BJ (cell line): Measurements from ENCODE around the gene COL18A1. TPM values are rescaled to one million over a fixed set of nuclear protein-coding genes. Genes with fewer than 3 reads are reported as not detected.

ENCODE experiments used
- CTCF ChIA-PET: fragments of 350-600 bp; formaldehyde crosslinking; extraction: SDS; loops from one replicate; lab custom pipeline; 2021; ENCODE audit warnings: antibody characterized with exemption, inconsistent platforms; lab: Yijun Ruan, JAX
- POLR2A ChIA-PET: fragments of 300-600 bp; sonication (Branson Sonifier 250); formaldehyde crosslinking; extraction: SDS; loops from one replicate; lab custom pipeline; 2021; ENCODE audit warnings: antibody characterized with exemption; lab: Charles Lee
- DNase-seq: peaks from one replicate; pipeline ENCODE4 v3.0.0-alpha.2; 2011; ENCODE audit warnings: low read depth
- H3K27me3 ChIP-seq: 2 replicates; pipeline ENCODE4 v1.6.0; 2011; ENCODE audit warnings: low read length; ENCODE audit not compliant: control insufficient read depth, insufficient read depth
- H3K36me3 ChIP-seq: 2 replicates; pipeline ENCODE4 v1.5.1; 2011; ENCODE audit warnings: low read length; ENCODE audit not compliant: control insufficient read depth, insufficient read depth
- H3K4me3 ChIP-seq: 2 replicates; pipeline ENCODE4 v1.5.1; 2011; ENCODE audit warnings: low read depth, mild to moderate bottlenecking, control low read depth, low read length
- CTCF ChIP-seq: IDR thresholded peaks from 2 replicates; pipeline ENCODE4 v1.5.1; 2011; ENCODE audit warnings: low read depth, mild to moderate bottlenecking, control low read depth, inconsistent platforms, low read length, moderate library complexity; ENCODE audit not compliant: insufficient read depth
- polyA plus RNA-seq: library from polyadenylated mRNA; depleted of rRNA; stranded (reverse); fragments of >200 nt; gene quantifications from 2 replicates; pipeline ENCODE4 v1.2.3, GENCODE V29; 2011

The COL18A1 gene
- polyA plus RNA-seq, 1 experiment, result 99.7 TPM

DNA sequence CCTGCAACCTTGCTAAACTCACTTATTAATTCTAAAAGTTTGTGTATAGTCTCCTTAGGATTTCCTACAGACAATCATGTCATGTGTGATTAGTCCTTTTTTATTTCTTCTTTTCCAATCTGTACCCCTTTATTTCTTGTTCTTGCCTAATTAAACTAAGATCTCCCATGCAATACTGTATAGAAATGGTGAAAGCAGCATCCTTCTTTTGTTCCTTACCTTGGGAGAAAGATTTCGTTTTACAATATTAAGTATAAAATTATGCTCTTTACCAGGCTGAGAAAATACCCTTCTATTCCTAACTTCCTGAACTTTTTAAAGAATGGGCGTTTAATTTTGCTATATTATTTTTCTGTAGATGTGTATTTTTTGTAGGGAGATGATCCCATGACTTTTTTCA is 7.6 kb upstream of the COL18A1 start:
- Histone ChIP-seq H3K36me3 (no peaks in the 10 kb centered on the region), H3K4me3 (no peak overlapping the region), H3K27me3 (no peaks in the 10 kb centered on the region; the same call in 1 of the 2 replicates)
- DNase-seq, result no peak
- ChIA-PET POLR2A (no interaction called here), CTCF (interaction anchor here (0.6 to 1.3 kb wide), 4 partner anchors 10 to 202 kb away, joined by 3 to 5 read pairs (median 4); no protein-coding TSS in a partner anchor)
- TF ChIP-seq CTCF, result no peak

- Histone ChIP-seq H3K36me3 (no peaks in the 10 kb centered on the region), H3K27me3 (no peaks in the 10 kb centered on the region; the same call in 1 of the 2 replicates), H3K4me3 (no peak overlapping the region)
- no peak for DNase-seq
- CTCF ChIA-PET, result interaction anchor here (0.5 to 3.1 kb wide), 5 partner anchors 14 to 815 kb away, joined by 3 to 8 read pairs (median 4); no protein-coding TSS in a partner anchor
- POLR2A ChIA-PET, result no interaction called here
- no peak for TF ChIP-seq CTCF
Measured at GRCh38 chr21:45401054-45401518, 3.9 kb upstream of the COL18A1 start.

GRCh38 chr21:45401916-45402900 is 2.8 kb upstream of the COL18A1 start:
- no peaks in the 10 kb centered on the region for H3K36me3 ChIP-seq
- ChIA-PET CTCF (interaction anchor here (0.5 to 3.1 kb wide), 4 partner anchors 15 to 114 kb away, joined by 3 to 8 read pairs (median 6); no protein-coding TSS in a partner anchor), POLR2A (interaction anchor here (0.7 kb wide), 1 partner anchor 25 kb away, joined by 3 read pairs; no protein-coding TSS in a partner anchor)
- DNase-seq, result no peak
- H3K4me3 ChIP-seq, result no peak overlapping the region
- TF ChIP-seq CTCF, result no peak
- H3K27me3 ChIP-seq, result no peaks in the 10 kb centered on the region; the same call in 1 of the 2 replicates

DNA sequence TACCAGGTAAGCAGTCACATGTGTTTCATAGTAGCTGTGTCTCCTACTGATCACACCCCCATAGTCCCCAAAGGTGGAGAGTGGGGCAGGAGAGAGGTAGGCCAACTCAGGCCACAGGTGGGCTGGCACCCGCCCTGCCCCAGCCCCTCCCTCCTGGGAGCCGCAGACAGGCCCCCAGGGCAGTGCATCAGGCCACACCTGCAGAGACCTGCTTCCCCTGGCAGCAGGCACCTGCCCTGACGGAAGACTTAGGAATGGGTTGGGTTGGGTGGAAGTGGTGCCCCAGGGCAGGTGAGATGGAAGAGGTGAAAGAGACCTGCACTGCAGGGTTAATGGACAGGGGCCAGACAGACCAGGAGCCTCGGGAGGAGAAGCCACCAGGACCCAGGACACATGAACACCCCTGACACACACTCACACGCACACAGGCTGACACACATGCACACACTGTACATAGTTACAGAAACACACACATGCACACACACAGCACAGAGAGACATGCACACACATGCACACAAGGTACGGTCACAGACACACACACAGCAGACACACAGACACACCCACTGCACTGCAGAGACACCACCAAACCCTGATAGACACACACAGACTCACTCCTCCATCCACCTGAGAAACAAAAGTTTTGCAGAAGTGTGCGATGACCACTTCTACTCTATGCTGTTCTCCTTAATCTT is 1.7 kb upstream of the COL18A1 start:
- ChIA-PET CTCF (interaction anchor here (3.1 kb wide), 1 partner anchor 16 kb away, joined by 8 read pairs; no protein-coding TSS in a partner anchor), POLR2A (no interaction called here)
- DNase-seq, result no peak
- no peak for TF ChIP-seq CTCF
- Histone ChIP-seq H3K27me3 (no peaks in the 10 kb centered on the region; the same call in 1 of the 2 replicates), H3K36me3 (no peaks in the 10 kb centered on the region), H3K4me3 (no peak overlapping the region)
